Type B pancreatic cell (in vitro differentiated cells): Measurements from ENCODE around the gene MORC1. TPM values are rescaled to one million over a fixed set of nuclear protein-coding genes. Genes with fewer than 3 reads are reported as not detected.

Source experiments
- DNase-seq: peaks from one replicate; pipeline ENCODE4 v3.0.0; 2021; ENCODE audit warnings: mixed read lengths; ENCODE audit not compliant: unreplicated experiment; ENCODE audit errors: extremely low spot score
- H3K27ac Mint-ChIP-seq: 2 replicates; pipeline ENCODE4 v1.8.0; 2021; ENCODE audit warnings: mild to moderate bottlenecking, mixed read lengths
- H3K27me3 Mint-ChIP-seq: 2 replicates; pipeline ENCODE4 v1.8.0; 2021; ENCODE audit warnings: mixed read lengths
- H3K36me3 Mint-ChIP-seq: 2 replicates; pipeline ENCODE4 v1.8.0; 2021; ENCODE audit warnings: mixed read lengths
- H3K4me1 Mint-ChIP-seq: one replicate; pipeline ENCODE4 v1.8.0; 2021; ENCODE audit warnings: mixed read lengths; ENCODE audit not compliant: unreplicated experiment
- H3K4me3 Mint-ChIP-seq: 2 replicates; pipeline ENCODE4 v1.8.0; 2021; ENCODE audit warnings: mild to moderate bottlenecking, mixed read lengths
- H3K9me3 Mint-ChIP-seq: 2 replicates; pipeline ENCODE4 v1.8.0; 2021; ENCODE audit warnings: mixed read lengths
- CTCF ChIP-seq: fragments of 200-600 bp; sonication (generic); conservative IDR thresholded peaks from 2 replicates; pipeline ENCODE4 v1.5.0; 2021; ENCODE audit warnings: antibody characterized with exemption, mild to moderate bottlenecking
- total RNA-seq: library from RNA; stranded (reverse); gene quantifications from 2 replicates; pipeline ENCODE4 v1.2.1, GENCODE V29; 2021; ENCODE audit warnings: low replicate concordance

The MORC1 gene
- total RNA-seq, 1 donor from 2014 or later: not detected

- TF ChIP-seq CTCF: no peak
- Mint-ChIP-seq H3K27me3 (no peaks in the 10 kb centered on the region), H3K36me3 (no peaks in the 10 kb centered on the region), H3K27ac (no peak overlapping the region), H3K9me3 (peaks cover 5% of the 10 kb centered on the region), H3K4me1 (no peaks in the 10 kb centered on the region), H3K4me3 (no peak overlapping the region)
- DNase-seq: no peak
These were observed 145.5 kb downstream of the MORC1 start for GRCh38 chr3:108972482-108972881.

- no peaks in the 10 kb centered on the region for H3K27me3 Mint-ChIP-seq
- H3K4me3 Mint-ChIP-seq: no peak overlapping the region
- no peaks in the 10 kb centered on the region for H3K36me3 Mint-ChIP-seq
- no peak overlapping the region for H3K27ac Mint-ChIP-seq
- DNase-seq: no peak
- no peak for TF ChIP-seq CTCF
- peaks cover 5% of the 10 kb centered on the region for H3K9me3 Mint-ChIP-seq
- H3K4me1 Mint-ChIP-seq: no peaks in the 10 kb centered on the region
These were observed 147.4 kb downstream of the MORC1 start for GRCh38 chr3:108970561-108970960.

GRCh38 chr3:108966773-108967172 is 151.2 kb downstream of the MORC1 start:
- TF ChIP-seq CTCF: no peak
- peaks cover 5% of the 10 kb centered on the region for H3K4me1 Mint-ChIP-seq
- H3K4me3 Mint-ChIP-seq: no peak overlapping the region
- H3K36me3 Mint-ChIP-seq: no peaks in the 10 kb centered on the region
- H3K27ac Mint-ChIP-seq: no peak overlapping the region
- no peak for DNase-seq
- no peaks in the 10 kb centered on the region for H3K9me3 Mint-ChIP-seq
- no peaks in the 10 kb centered on the region for H3K27me3 Mint-ChIP-seq

- no peak for DNase-seq
- no peak for TF ChIP-seq CTCF
- H3K27me3 Mint-ChIP-seq: peaks cover 3% of the 10 kb centered on the region
These were observed 158.9 kb downstream of the MORC1 start for GRCh38 chr3:108959017-108959416.

GRCh38 chr3:108953700-108954099 is 164.2 kb downstream of the MORC1 start, which contains the start of gene GUCA1C:
GUCA1C (minus strand) TSS chr3:108953879; CDS start chr3:108953762, 117 bp downstream.
- no peak for DNase-seq
- Mint-ChIP-seq H3K36me3 (no peaks in the 10 kb centered on the region), H3K4me3 (no peak within 1 kb of the TSS), H3K27ac (no peak within 1 kb of the TSS), H3K27me3 (no peaks in the 10 kb centered on the region), H3K9me3 (no peaks in the 10 kb centered on the region), H3K4me1 (no peaks in the 10 kb centered on the region)
- TF ChIP-seq CTCF: no peak

More at GRCh38 chr3:108959017-108959416, 158.9 kb downstream of the MORC1 start:
- Mint-ChIP-seq H3K27ac (no peak overlapping the region), H3K4me1 (peaks cover 5% of the 10 kb centered on the region), H3K4me3 (no peak overlapping the region), H3K36me3 (no peaks in the 10 kb centered on the region), H3K9me3 (no peaks in the 10 kb centered on the region)

GRCh38 chr3:108953210-108953609 is 164.7 kb downstream of the MORC1 start:
- Mint-ChIP-seq H3K27me3 (no peaks in the 10 kb centered on the region), H3K4me3 (no peak overlapping the region), H3K4me1 (no peaks in the 10 kb centered on the region), H3K27ac (no peak overlapping the region), H3K36me3 (no peaks in the 10 kb centered on the region), H3K9me3 (peaks cover 4% of the 10 kb centered on the region)
- DNase-seq: no peak
- TF ChIP-seq CTCF: no peak
